ENCODE measurements around the gene DERL3.

Gene DERL3

DNA sequence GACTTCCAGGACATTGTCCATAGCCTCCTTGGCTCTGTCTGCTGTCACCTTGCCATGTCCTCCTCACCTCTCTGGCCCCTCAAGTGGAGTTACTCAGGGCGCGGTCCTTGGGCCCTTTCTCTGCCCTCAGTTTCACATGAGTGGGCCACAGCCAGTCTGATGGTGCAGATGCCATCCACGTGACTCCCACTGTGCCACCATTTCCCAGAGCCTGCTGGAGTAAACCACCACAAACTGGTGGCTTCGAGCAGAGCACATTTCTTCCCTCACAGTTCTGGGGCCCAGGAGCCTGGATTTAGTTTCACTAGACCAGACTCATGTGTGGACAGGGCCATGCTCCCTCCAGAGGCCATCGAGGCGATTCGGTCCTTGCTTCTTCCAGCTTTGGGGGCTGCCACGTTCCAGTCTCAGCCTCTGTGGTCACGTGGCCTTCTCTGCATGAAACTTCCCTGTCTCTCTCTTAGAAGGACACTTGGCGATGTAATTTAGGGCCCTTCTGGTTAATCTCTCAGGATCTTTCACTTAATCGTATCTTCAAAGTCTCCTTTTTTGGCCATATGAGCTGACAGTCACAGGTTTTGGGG lies 37.5 kb downstream of the DERL3 start:
- DNase-seq, result no peak

DNA sequence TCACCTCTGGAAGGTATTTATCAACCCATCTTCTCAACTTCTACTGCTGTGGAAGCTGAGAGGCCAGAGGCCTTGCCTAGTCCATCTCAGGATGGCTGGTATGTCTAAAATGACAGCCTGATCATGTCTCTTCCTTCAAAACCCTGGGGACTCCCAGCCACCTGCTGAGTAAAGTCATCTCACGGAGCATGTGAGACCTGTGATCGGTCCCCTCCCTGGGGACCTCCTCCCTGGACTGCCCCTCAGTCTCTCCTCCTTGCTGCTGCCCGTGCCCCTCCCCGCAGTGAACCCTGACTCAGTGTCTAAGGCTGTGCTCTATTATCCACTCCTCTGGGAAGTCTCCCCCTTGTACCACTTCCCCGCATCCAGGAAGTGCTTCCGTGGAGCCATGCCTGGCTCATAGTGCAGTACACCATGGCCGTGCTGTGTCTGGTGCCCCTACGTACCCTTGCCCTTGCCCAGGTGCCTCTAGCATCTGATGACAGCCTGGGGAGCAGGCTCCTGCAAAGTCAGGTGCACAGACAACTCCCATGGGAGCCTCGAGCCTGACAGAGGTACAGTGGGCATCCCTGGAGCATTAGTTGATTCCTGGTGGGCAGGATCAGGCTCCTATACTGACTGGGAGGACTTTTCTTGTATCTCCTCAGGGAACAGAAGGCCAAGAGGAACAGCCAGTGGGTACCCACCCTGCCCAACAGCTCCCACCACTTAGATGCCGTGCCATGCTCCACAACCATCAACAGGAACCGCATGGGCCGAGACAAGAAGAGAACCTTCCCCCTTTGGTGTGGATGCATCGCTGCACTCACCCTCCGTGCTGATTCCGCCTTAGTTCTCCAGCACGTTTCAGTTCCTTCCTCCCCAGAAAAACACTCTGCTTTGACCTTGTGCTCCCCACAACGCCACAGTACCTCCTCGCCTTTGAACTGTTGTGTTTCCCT lies 38.2 kb downstream of the DERL3 start:
- no peak for DNase-seq

- DNase-seq, result no peak
Observed at GRCh38 chr22:23796461-23796860, 42.3 kb downstream of the DERL3 start.

DNA sequence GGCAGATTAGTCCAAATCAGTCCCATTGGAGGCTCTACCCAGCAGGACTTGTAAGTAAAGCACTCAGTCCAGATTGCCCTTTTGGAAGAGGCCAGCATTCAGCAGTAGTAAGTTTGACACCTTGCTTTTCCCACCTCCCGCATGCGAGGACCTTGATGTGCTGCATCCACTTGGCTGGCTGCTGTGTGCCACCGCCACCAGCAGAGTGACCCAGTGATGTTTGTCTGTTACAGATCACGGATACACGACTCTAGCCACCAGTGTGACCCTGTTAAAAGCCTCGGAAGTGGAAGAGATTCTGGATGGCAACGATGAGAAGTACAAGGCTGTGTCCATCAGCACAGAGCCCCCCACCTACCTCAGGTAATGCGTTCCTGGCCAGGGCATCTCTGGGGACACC lies 45.5 kb downstream of the DERL3 start:
- no peak for DNase-seq

DNA sequence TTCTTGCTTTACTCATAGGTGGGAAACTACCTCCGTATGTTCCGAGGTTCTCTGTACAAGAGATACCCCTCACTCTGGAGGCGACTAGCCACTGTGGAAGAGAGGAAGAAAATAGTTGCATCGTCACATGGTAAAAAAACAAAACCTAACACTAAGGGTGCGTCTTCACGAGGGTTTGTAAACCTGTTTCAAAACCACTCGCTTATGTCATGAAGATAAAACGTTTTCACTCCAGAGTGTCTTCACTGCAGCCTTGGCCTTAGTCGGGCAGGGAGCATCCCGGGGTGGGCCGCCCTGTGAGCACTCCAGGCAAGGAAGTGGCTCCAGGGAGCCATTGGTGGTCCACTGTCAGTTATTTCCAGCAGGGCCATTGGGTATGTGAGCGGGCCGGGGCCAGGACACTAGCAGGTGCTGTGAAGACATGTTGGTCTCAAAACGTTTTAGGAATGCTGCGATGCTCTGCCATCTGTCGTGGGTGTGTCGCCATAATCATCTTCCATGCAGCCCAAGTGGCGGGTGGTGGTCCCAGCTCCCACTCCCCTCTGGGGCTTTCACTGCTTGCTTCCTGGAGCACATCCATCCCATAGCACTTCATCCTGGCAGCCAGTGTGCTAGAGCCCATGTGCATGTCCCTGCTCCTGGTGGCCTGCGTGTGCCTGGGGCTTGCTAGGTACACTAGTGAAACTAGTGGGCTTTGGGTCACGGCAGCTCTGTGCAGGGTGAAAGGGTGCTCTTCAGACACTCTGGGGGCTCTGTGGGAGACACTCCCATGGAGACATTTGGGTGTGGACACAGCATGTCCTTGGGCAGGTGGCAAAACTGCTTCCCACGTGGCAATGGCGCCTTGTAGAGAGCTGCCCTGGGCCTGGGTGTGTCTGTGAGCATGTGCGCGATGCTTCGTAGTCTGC lies 46.8 kb downstream of the DERL3 start:
- DNase-seq, result no peak

DNA sequence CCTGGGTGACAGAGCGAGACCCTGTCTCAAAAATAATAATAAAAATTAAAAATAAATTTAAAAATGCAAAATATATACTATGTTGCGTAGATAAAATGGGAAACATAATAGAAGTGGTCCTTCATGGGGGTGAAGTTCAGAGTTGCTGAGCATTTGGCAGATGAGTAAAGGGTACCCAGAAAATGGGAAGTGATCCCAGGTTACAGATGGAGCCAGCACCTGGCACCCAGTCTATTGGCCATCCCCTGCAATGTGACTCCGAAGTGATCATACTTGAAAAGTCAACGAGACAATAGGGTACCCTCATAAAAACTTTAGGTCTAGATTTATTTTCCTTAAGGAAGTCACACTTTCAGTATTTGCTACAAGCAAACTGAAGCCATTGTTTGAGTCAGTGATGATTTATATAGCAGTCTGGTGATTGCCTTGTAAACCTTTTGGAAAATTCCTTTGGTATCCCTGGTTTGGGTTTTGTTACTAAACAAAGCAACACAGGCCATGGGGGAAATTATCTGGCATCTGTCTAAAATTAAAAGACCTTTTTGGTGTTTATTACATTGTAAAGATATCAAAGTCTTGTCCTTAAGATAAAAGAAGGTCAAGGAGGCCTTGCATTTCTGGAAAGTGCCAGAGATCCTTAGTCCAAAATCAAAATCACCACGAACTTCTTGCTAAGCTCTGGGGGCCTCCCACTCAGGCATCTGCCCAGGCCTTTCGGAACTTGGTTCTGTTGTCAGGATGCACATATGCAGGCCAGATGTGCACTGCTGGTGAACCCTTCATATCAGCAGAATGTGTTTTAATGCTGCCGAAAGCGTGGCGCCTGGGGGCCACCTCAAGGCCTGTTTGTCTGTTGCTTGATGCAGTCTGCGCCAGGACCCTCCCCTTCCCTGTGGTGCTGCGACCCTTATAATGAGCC lies 47.7 kb downstream of the DERL3 start:
- DNase-seq, result no peak

- no peak for DNase-seq
Observed at GRCh38 chr22:23789638-23790037, 49.2 kb downstream of the DERL3 start.

- DNase-seq, result peak; percentile 1
Observed at GRCh38 chr22:23789121-23789520, 49.7 kb downstream of the DERL3 start.

- DNase-seq, result no peak
Observed at GRCh38 chr22:23787910-23788309, 50.9 kb downstream of the DERL3 start.

DNA sequence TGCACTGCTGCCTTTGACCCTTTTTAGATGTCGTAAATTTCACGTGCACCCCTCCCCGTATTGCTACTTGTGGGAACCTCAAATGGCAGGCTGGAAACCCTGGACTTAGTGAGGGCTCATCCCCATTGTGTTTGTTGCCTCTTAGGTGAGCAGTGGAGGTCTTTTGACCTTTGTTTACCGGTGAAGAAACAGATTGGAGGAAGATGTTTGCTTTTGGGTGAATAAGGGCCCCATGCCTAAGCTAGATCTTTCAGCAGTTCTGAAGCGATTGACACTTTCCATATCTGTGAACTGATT lies 51.3 kb downstream of the DERL3 start:
- peak; percentile 42 for DNase-seq

- DNase-seq, result peak; percentile 53
Observed at GRCh38 chr22:23786752-23787599, 51.8 kb downstream of the DERL3 start, which contains the start of gene SMARCB1. SMARCB1 (plus strand) TSS chr22:23786966; CDS start chr22:23787170, 204 bp downstream.

DNA sequence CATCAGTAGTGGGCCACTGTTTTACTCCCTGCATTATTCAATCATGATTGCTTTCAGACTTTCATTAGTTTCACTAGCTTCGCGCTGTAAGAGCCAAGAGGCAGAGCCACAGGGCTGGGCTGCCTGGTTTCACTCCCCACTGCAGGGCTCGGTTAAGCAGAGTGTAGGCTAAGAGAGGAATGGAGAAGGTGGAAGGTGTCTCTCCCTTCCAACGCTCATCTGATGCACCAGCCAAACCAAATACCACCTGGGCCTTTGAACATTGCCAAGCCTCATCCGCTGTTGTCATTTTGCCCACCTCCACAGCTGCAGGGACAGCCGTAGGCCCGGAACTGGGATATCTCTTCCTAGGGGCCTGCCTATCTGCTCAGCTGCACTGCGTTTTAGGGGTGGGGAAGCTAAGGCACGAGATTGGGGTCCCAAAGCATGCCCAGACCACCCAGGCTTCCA lies 52.5 kb downstream of the DERL3 start:
- no peak for DNase-seq
